ELF-1 (cell line): ENCODE results near the gene TRIP10.

Experiments used
- DNase-seq: peaks from one replicate; pipeline ENCODE4 v3.0.0-alpha.2; 2016; ENCODE audit warnings: low read depth, low spot score

The TRIP10 gene

DNA sequence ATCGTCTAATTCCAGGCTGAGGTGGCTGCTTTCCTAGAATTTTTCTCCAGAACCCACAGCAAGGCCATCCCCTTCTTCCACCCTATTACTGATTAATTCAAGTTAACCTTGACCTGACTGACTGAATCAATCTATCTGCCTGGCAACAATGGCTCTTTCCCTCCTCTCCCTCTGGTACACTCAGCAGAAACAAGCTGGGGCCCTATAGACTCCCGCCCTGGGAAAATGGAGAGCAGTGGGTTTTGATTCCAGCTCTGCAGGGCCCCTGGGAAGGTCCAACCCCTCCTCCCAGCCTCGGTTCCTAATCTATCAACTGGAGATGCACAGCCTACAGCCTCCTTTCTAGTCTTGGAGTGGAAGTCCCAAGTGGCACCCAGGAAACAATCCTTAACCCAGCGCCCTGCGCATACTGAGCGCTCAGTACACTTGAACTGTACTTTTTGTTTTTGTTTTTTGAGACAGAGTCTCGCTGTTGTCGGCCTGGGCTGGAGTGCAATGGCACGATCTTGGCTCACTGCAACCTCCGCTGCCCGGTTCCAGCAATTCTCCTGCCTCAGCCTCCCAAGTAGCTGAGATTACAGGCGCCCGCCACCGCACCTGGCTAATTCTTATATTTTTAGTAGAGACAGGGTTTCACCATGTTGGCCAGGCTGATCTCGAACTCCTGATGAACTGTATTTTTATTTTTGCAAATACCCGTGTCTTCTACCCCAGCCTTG is 13.8 kb upstream of the TRIP10 start:
- no peak for DNase-seq

DNA sequence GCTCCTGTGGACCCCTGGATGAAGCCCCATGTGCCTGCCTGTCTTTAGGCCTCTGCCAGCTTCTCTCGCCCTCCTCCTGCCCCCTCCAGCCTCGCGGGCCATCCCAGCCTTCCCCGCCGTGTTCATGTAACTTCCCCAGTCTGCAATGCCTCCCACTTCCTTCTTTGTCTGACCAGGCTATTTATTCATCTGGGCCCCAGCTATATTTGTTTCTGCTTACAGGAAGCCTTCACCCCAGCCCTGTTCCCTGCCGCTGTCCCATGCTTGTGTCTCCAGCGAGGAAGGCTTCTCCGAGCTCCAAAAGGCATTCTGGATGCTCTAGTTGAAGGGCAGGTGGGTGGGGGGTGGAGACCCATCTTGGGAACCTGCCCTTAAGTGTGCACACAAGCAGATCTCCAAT is 11.1 kb upstream of the TRIP10 start:
- no peak for DNase-seq

DNA sequence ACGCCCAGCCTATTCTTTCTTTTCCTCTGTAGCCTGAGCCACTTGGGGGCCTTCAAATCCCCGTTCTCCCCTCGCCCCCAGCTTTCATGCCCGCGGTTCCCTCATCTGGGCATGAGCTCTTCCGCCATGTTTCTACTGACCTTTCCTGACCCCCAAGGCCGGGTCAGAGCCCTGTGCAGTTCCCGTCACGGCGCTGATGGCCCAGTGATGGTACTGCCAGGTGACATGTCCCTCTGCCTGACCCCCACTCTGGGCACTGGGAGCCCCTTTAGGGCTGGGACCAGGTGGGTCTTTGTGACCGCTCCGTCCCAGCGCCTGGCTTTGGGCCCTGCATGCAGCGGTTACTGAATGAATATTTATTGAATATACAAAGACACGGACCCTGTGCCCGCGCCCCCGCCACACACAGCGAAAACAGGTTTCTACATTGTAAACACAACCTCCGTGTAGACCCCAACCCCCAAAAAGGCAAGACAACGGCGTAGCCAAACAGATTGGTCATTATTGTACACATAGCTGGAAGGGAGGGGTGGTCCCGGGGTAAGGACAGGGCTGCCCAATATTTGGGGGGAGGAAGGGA is 9.8 kb upstream of the TRIP10 start:
- DNase-seq: no peak

DNA sequence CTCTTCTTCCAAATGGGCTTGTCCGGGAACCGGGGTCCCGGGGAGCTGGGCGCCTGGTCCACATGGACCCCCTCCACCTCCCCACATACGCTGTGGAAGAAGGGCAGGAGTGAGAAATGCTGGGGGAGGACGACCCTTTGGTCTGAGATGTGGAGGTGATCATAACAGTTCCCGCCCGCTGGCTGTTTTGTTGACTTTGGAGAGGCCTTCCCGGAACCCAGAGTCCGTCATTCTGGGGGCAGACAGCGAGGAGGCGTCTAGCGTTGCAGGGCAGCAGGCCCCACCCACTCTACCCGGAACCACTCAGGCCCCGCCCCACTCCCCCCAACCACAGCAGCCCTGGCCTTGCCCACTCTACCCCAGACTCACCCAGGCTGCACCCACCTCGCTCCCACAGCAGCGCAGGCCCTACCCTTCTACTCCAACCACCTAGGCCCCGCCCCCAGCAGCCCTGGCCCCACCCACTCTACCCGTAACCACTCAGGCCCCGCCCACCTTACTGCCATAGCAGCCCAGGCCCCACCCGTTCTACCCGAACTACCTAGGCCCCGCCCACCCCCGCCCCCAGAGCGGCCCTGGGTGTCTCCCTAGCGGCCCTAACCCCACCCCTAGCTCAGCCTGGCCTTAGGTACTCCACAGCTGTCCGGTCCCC is 9.2 kb upstream of the TRIP10 start:
- DNase-seq: peak; percentile 57

DNA sequence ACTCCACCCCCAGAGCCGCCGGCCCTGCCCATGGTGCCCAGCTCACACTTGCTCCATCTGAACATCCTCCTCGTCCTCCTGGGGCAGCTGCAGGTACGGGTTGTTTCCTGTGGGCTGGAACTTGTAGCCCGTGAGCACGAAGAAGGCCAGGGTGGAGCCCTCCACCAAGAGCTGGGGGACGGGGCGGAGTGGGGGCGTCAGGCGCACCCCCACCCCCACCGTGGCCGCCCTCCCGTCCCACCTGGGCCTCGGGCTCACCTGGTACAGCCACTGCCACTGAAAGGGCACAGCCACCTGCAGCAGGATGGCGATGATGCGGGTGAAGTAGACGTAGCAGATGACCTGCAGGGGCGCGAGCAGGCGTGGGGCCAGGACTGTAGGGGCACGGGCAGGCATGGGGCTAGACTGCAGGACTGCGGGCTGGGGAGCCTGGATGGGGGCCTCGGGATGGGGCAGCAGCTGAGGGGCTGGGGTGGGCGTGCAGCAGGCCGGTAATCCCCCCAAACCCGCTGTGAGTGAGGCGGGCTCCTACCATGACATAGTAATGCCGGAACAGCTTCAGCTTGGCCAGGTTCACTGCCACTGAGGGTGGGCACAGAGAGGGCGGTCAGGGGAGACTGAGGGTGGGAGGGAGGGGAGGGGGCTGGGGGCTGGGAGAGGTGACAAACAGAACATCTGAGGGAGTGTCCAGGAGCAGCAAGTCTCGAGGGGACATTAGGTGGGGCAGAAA is 8.4 kb upstream of the TRIP10 start:
- DNase-seq: no peak

DNA sequence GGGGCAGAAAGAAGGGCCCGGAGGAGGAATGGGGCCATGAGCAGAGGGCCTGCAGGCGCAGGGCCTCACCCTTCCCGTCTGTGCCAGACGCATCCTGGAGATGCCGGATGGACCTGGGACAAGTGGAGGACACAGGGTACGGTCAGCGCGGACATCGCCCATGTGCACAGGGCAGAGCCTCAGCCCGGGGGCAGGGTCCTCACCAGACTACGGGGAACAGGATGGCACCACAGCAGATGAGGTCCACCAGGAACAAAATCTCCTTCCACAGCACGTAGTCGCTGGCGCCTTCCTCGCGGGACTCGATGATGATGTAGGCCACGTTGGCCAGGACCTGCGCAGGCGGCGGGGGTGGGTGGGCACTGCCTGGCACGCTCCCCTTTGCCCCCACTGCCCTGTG is 7.7 kb upstream of the TRIP10 start:
- DNase-seq: no peak

DNA sequence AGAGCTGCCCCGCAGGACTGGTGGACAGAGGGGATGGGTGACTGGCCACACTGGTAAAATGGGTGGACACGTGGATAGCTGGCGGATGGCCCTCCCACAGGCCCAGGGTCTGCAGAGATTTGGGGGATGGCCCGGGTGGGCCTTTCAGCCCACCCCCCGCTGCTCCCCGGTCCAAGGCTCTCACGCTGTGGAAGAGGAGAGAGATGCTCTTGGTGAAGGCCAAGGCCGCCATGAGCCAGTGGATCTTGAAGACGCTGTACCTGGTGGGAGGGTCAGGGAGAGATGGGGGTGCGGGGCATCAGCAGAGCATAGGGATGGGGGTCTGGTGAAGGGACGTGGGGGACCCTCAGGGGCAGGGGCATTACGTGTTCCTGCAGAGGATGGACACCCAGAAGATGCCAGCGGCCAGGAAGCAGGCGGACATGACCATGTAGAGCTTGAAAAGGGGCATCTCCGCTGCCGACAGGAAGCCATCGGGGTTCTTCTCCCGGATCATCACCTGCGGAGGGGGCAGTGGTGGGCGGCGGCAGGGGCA is 6.6 kb upstream of the TRIP10 start:
- DNase-seq: no peak

DNA sequence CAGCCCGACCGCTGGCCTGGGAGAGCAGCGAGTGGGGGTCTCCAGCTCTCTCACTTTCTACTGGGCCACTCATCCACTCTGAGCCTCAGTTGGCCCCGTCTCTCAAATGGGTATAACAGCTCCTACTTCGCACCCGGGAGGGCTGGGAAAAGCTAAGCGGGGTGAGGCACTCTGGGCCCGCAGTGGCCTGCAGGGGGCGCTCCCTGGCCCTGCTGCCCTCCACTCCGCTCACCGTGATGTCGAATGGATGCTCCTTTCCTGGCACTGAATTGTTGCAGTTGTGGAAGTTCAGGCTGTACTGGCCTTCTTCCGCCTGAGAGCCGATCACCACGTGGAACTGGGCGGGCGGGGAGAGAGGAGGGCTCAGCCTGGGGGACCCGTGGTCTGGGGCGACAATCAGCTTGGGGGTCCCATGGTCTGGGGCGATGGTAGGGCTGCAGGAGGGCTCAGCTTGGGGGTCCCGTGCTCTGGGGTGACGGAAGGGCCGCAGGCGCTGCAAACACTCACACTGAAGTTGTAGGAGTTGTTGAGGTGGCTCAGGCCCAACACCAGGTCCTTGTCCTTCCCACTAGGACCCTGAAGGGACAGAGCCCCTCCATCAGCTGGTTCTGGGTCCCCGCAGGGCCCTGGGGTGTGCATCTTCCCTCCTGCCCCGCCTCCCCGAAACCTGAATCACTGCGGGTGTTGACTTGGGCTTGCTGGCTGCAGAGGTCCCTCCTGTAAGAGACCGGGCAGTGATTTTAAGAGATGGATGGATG is 6.0 kb upstream of the TRIP10 start:
- DNase-seq: peak; percentile 41

DNA sequence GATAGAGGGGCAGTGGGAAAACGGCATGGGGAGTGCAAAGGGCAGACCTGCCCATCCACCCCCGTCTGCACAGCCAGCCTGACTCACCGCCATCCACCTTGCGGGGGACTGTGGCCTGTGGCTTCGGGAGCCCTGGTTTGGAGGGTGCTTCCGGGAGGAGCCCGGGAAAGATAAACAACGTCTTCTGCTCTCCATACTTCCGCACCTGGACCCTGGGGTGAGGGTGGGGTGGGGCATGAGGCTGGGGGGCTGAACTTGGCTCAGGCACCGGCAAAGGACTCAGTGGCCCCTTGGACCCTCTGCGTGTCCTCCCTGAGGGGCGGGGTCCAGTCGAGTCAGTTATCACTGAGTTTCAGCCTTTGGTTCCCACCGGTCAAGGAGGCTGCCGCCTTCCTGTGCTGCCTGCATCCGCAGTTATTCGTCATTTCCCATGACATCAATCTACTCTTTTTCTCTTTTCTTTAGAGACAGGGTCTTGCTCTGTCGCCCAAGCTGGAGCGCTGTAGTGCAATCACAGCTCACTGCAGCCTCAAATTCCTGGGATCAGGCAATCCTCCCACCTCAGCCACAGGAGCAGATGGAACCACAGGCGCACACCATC is 5.3 kb upstream of the TRIP10 start:
- DNase-seq: no peak

DNA sequence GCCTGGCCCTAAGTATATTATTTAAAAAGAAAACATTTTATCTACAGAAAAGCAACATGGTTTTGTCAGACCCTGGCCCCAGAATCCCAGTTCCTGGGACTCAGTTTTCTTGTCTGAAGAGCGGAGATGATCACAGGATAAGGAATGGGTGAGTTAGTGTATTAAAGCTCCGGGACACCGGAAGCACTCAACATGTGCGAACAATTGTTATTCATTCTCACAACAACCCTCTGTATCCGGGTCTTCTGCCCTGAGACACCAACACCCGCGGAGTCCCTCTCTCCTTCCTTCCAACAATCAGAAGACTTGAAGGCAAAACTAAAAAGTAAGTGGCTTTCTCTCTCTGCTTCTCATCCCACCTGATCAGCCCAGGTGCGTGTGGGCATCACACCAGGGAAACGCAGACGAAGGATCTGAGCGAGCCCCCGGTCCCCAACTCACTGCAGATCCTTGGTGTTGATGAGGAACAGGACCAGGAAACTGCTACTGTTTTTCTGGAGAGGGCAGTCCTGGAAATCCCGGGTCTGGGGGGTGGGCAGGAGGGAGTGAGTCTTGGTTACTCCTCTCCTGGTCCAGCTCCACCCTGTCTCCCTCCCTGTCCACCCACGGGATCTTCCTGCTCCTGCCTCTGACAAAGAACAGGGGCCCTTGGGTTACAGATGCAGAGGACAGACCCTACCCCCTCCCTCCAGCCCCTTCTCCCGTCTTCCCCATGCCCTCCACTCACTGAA is 4.1 kb upstream of the TRIP10 start:
- DNase-seq: peak; percentile 44

DNA sequence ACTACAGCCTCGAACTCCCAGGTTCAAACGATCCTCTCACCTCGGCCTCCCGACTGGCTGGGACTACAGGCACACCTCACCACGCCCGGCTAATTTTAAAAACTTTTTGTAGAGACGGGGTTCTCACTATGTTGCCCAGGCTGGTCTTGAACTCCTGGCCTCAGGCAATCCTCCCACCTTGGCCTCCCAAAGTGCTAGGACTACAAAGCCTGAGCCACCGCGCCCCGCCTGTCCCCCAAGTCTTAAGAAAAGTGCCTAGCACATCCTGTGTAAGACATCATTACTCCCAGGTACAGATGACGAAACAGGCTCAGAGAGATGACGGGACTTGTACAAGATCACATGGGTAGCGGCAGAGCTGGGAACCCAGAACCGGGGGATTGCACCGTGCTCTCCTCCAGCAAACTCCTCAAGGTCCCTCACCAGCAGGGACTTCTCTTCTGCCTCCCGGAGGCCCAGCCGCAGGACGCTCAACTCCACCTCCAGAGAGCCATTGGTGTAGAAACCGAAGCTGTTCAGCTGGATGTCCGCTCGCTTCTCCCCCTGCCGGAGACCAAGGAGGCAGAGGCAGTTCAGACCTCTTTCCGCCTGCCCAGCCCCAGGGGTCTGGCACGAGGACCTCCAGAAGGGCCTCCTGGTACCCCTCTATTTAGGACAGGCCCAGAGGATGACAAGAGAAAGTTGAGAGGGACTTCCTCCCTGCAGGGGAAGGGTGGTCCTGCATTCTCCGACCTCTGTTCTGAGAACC is 3.1 kb upstream of the TRIP10 start:
- DNase-seq: peak; percentile 90

DNA sequence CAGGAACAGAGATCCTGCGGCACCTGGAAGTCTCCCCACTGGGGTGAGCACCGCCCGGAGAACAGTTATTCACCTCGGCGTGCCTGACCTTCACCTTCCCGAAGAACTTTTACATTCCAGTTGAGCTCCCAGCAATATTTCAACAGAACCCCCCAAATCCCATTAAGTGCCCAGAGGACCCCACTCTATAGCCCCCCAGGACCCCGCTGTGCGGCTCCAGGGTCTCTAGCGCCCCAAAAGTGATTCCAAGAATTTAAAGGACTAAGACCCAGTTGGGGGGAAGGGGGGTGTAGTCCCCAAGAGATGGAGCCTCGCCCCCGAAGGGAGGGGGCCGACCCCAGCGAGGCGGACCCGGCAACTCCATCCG is 2.6 kb upstream of the TRIP10 start:
- no peak for DNase-seq

DNA sequence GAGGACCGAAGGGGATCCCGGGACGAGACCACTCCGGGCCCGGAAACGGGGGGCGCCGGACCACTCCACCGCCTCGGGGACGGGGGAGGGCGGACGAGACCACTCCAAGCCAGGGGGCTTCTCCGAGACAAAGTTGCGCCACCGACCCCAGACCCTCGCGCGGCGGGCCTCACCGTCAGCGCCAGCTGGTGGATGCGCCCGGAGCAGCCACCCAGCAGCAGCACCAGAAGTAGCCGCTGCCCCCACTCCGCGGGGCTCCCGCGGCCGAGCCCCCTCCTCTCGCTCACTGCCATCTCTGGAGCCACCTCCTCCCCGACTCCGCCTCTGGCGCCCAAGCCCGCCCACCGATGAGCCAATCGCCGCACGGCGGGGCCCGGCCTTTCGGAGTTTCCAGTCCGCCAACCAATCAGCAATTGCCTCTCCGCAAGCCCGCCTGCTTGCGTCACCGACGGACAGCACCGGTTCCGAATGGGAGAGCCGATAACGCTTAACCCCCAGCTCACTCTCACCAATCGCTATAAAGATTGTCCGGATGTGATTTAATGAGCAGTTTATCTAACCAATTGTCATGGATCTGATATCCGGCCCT is 2.1 kb upstream of the TRIP10 start, which contains the start of gene GPR108:
Gene GPR108, minus strand, starts transcription at position 297 of the 589 bp plus-strand sequence. Its CDS starts 4 bp downstream, at position 293.
- DNase-seq: peak; percentile 100

DNA sequence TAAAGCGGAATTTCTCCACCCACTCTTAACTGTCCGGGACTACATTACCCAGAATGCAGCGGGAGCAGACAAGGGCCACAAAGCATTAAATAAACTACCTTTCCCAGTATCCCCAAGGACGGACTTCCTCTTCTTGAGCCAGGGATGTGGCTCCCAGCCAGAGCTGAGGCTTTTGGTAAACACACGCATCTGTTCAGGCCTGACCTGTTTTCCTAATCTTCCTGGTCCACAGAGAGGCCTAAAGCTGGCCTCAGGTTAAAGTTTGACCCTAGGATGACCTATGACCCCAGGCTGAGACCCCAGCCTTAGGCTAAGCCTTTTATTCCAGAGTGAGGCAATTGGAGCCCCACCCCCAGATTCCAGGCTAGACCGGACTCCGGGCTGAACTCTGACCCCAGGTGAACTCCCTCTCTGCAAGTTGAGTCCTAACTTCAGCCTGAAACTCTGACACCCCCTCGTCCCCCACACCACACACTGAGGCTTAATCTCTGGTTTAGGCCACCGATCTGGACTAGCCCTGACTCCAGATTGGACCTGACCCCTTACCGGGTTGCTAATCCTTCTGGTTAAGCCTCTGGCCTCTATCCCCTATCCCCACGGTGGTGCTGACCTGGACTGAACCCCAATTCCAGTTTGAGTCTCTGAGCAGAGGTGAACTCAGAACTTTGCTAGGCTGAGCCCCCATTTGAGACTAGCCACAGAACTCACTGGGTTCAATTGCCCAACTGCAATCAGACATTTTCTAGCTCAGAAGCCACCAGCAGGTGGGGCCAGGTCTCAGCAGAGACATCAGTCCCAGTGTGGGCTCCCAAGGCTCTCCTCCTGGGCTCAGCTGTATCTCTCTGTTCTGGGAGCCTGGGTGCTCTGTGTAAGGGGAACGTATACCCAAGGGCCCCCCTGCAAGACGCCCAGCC is 1.4 kb upstream of the TRIP10 start:
- peak; percentile 92 for DNase-seq

DNA sequence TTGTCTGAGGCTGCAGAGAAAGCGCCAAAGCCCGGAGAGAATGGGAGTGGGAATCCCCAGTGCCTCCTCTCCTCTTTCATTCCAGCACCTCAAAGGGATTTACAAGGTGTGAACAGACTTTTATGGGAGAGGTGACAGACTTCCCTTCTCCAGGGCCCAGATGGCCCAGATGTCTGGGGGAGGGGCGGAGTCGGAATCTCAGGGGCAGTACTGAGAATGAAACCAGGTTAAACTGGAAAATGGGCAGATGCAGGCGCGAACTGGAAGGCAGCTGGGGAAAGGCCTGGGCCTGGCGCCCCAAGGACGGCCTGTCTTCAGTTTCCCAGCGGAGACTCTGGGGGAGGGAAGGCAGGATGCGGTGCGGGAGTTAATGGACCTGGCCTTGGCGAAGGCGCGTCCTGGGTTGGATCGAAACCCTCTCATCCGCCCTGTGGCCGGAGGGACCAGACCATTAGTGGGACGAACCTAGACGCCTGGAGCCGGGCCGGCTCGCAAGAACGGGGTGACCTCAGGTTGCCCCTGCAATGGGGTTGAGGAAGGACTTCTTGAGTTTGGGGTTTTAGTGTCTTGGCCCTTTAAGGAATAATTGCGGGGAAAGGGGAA is 592 bp upstream of the TRIP10 start:
- peak; percentile 93 for DNase-seq

DNA sequence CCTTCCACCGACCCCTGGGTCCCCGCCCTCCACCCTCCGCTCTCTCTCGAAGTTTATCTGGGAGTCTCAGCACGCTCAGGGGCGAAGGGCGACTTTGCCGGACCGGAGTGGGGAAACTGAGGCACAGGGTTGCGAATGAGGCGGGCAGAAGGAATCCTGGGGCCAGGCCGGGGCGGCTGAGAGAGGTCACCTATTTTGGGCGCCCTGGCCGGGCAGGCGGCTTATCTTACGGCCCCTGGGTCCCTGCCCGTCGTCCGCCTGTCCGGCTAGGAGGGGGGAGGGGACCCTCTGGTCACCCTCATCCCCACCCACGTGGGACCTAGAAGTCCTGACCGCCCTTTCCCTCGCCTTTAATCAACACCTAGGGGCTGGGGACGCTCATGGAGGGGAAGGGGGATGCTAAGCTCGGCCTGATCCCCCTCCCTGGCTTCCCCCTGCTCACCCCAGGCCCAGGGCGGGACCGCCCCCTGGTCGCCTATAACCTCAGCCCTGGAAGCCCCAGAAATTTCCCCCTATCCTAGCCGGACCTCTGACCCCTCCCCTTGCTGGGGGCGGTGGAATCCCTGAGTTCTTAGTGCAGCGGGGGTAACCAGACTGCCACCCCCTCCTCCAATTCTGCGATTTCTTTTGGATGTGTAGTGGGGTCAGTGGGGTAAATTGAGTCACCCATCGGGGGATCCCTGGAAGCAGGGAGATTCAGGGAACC is 556 bp downstream of the TRIP10 start:
- DNase-seq: peak; percentile 65
